HG03039 (cell line): ENCODE data around the gene SGTA.

Experiments used
- ATAC-seq: cut with Tn5 transposase; IDR thresholded peaks from one replicate; pipeline ENCODE4 v1.9.1; 2021; ENCODE audit warnings: mild to moderate bottlenecking, moderate library complexity; ENCODE audit not compliant: unreplicated experiment

Gene SGTA

GRCh38 chr19:2756921-2757881 is 25.9 kb downstream of the SGTA start:
- ATAC-seq = no peak

DNA sequence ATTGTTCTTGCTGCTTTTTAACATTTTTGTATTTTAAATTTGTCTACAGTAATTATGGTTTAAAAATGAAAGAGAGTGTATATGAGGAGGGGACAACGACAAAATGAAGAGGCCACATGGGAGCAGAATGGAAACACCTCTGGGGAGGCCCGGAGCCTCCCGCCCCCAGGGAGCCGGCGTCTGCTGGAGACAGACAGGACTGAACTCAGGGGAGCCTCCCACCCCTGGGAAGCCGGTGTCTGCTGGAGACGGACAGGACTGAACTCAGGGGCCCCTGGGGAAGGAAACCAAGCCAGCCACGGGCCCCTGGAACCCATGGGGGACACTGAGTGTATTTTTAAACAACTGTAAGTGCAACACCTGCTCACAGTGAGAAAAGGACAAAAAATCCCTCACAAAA is 26.6 kb downstream of the SGTA start:
- ATAC-seq = no peak

DNA sequence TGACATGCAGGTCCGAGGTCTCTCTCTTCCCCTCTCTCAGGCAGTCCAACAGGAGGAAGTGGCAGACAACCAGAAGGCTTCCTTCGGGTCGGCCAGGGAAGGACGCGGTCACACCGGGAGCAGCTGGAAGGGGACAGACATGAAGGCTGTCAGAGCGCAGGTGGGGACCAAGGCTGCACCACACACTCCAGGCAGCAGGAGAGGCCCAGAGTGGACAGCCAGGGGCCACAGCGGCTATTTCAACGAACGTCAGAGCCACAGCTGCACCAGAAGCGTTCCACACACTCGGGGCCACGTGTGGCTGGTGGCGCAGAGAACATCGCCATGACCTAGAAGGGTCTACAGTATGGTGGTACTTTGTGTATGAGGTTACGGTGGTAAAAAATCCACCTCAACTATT is 27.3 kb downstream of the SGTA start:
- ATAC-seq = no peak

- ATAC-seq = no peak
Measured at GRCh38 chr19:2755448-2755705, 27.7 kb downstream of the SGTA start.

- no peak for ATAC-seq
Measured at GRCh38 chr19:2754659-2755447, 28.2 kb downstream of the SGTA start.

DNA sequence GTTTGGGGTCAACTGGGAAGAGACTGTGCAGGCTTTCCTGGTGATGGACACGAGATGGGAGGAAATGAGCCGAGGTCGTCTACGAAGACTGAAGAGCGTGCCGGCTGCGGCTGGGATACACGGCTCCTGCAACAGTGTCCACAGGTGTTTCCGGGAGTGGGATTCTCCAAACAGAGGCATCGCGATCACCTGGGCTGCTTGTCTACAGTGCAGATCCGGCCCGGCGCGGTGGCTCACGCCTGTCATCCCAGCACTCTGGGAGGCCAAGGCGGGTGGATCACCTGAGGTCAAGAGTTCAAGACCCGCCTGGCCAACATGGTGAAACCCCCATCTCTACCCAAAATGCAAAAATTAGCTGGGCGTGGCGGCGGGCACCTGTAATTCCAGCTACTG is 31.6 kb downstream of the SGTA start:
- no peak for ATAC-seq

DNA sequence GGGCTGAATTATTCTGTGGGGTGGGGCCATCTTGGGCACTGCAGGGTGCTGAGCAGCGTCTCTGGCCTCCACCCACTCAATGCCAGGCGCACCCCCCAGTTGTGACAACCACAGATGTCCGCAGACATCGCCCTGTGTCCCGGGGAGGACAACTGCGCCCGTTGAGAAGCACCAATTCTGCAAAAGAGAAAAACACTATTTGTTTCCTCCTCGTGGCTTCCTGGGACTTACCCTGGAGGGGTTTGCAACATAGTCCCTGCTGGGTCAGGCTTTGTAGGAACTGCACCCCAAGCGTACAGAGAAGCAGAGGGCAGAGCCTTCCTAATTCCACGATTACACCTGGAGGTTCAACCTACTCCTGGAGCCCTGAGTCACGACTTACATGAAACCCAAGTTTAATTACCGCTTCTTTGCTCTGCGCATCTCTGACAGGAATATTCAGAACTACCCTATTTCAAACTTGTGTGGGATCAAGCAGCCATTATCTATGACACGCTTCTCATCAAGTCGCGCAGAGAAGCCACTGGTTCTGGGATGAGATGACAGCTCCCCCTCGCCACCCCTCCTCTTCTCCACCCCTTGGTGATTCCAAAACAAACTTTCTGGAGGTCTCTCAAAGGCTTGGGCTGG is 32.1 kb downstream of the SGTA start:
- no peak for ATAC-seq

DNA sequence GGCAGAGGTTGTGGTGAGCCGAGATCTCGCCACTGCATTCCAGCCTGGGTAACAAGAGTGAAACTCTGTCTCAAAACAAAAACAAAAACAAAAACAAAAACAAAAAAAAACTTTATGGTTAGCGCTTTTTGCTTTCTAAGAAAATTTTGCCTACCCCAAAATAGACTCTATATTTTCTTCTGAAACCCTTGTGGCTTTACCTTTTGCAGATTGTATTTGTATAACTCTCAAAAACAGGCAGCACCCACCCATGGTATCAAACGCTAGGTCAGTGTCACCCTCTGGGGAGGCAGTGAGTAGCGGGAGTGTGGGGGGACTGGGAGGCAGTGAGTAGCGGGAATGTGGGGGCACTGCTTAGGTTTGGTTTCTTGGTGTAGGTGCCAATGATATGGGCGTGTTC is 35.7 kb downstream of the SGTA start:
- ATAC-seq = no peak

- ATAC-seq = no peak
Measured at GRCh38 chr19:2744113-2744512, 39.0 kb downstream of the SGTA start.

- ATAC-seq = no peak
Measured at GRCh38 chr19:2743099-2743498, 40.0 kb downstream of the SGTA start.

DNA sequence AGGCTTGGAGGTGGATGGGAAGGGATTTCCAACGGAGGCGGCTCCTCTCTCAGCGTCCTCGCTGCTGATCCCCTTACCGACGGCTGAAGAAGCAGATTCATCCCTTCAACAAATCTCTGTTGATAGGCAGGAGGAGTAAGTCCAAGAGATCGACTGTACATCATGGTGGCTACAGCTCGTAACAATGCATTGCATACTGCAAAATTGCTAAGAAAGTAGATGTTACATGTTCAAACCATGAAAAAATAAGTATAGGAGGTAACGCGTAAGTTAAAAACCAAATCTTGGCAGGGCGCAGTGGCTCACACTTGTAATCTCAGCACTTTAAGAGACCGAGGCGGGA is 42.8 kb downstream of the SGTA start:
- ATAC-seq = no peak

- ATAC-seq = peak; percentile 92
Measured at GRCh38 chr19:2739602-2740313, 43.3 kb downstream of the SGTA start, which contains the start of gene SLC39A3. TSS of gene SLC39A3 (minus strand) at chr19:2740017. CDS start at chr19:2737257, 2,760 bp downstream.

DNA sequence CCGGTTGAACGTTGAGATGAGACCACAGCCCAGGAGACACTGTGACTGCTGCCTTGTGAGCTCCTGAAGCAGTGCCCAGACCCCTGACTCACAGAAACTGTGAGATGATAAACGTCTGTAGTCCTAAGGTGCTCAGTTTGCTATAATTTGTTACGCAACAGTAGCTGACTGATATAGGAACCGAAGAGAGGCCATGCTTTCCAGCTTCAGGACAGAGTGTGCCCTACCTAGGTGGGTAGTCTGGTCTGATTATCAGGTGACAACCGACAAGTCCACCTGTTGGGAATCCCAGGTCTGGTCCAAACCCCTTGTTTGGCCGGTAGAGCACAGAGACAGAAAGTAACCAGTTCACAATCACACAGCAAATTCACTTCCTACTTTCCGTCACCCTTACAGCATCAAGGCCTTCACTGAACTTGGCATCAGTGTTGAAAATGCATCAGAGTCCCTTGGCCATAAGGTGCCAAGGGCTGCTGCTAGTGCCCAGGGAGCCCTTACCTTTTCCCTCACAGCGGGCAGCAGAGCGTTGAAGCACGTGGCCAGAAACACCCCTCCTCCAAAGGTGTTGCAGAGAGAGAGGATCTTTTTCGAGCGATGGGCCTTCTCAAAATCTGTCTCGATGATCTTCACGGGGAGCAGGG is 46.4 kb downstream of the SGTA start:
- ATAC-seq = no peak

- no peak for ATAC-seq
Measured at GRCh38 chr19:2735374-2735773, 47.7 kb downstream of the SGTA start.

GRCh38 chr19:2734589-2735288 is 48.3 kb downstream of the SGTA start:
- ATAC-seq = no peak

- ATAC-seq = no peak
Measured at GRCh38 chr19:2733930-2734588, 49.0 kb downstream of the SGTA start.

- ATAC-seq = no peak
Measured at GRCh38 chr19:2732883-2733282, 50.2 kb downstream of the SGTA start.

GRCh38 chr19:2732157-2732725 is 50.8 kb downstream of the SGTA start:
- ATAC-seq = no peak
